ENCODE results near the gene BRCA2.

DNA sequence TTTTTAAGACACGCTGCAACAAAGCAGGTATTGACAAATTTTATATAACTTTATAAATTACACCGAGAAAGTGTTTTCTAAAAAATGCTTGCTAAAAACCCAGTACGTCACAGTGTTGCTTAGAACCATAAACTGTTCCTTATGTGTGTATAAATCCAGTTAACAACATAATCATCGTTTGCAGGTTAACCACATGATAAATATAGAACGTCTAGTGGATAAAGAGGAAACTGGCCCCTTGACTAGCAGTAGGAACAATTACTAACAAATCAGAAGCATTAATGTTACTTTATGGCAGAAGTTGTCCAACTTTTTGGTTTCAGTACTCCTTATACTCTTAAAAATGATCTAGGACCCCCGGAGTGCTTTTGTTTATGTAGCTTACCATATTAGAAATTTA, 1.2 kb downstream of the BRCA2 start:
- TF ChIP-seq GATA3 (IDR thresholded peaks at IDR 0.05; ENCODE audit: low read depth, low read length) (no peak), GATA2 (IDR thresholded peaks at IDR 0.05; ENCODE audit: low read depth, low read length) (no peak)

Measured in SH-SY5Y (cell line).